ENCODE results near the gene TINCR.

- TF ChIP-seq CTCF (IDR thresholded peaks at IDR 0.05) (no peak), POLR2A (IDR thresholded peaks at IDR 0.05) (no peak)
These were observed 4.0 kb upstream of the TINCR start for GRCh38 chr19:5571777-5572176.

Measured in thyroid gland (tissue), 4 donors.